Bronchial epithelial cell (primary cell): ENCODE results near the gene ARL5C. TPM values are rescaled to one million over a fixed set of nuclear protein-coding genes. Genes with fewer than 3 reads are reported as not detected.
"Not testable (repeated sequence)": the region's sequence is repeated elsewhere in the genome, so short reads cannot be mapped to it uniquely, and the experiment has no call there.

Experiments used
- DNase-seq: peaks from one replicate; pipeline ENCODE4 v3.0.0-alpha.2; 2010; ENCODE audit warnings: low read depth
- FAIRE-seq: peaks from 2 replicates; lab custom pipeline; 2011; peaks lifted over from hg19 to GRCh38; lab: Jason Lieb, UNC
- H3K27me3 ChIP-seq: 2 replicates; pipeline ENCODE4 v1.5.1; 2011; ENCODE audit warnings: low read length; ENCODE audit not compliant: control insufficient read depth, insufficient read depth
- H3K36me3 ChIP-seq: 2 replicates; pipeline ENCODE4 v1.5.1; 2011; ENCODE audit warnings: low read length; ENCODE audit not compliant: control insufficient read depth, insufficient read depth
- H3K4me3 ChIP-seq: 2 replicates; pipeline ENCODE4 v1.5.1; 2011; ENCODE audit warnings: mild to moderate bottlenecking, low read depth, low read length, control low read depth
- total RNA-seq: library from RNA; depleted of rRNA; stranded (reverse); fragments of >200 nt; gene quantifications from 2 replicates; pipeline ENCODE4 v1.2.1, GENCODE V29; 2014
- TF ChIP-seq, protein P1 (sequence below): IDR thresholded peaks from 2 replicates; pipeline ENCODE4 v1.5.1; 2011; ENCODE audit warnings: mild to moderate bottlenecking, moderate library complexity, low read length, control low read depth, inconsistent platforms; ENCODE audit not compliant: insufficient read depth, severe bottlenecking

ARL5C gene
- total RNA-seq, 1 donor from 2014 or later: not detected

DNA sequence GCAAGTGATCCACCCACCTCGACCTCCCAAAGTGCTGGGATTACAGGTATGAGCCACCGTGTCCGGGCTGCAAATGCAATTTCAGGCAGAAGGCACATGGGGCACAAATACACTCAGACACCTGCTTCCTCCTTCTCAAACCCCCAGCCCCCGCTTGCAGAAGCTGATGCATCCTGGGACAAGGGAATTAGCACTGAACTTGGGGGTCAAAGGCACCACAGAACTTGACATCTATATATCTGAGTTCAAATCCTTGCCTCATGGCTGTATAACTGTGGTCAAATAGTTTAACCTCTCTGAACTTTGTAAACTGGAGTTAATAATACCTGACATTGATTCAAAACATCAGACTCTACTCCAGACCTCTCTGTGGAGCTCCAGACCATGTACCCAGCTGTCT, 4.1 kb upstream of the ARL5C start:
- peaks cover under 1% of the 10 kb centered on the region for H3K27me3 ChIP-seq
- TF ChIP-seq, protein P1, sequence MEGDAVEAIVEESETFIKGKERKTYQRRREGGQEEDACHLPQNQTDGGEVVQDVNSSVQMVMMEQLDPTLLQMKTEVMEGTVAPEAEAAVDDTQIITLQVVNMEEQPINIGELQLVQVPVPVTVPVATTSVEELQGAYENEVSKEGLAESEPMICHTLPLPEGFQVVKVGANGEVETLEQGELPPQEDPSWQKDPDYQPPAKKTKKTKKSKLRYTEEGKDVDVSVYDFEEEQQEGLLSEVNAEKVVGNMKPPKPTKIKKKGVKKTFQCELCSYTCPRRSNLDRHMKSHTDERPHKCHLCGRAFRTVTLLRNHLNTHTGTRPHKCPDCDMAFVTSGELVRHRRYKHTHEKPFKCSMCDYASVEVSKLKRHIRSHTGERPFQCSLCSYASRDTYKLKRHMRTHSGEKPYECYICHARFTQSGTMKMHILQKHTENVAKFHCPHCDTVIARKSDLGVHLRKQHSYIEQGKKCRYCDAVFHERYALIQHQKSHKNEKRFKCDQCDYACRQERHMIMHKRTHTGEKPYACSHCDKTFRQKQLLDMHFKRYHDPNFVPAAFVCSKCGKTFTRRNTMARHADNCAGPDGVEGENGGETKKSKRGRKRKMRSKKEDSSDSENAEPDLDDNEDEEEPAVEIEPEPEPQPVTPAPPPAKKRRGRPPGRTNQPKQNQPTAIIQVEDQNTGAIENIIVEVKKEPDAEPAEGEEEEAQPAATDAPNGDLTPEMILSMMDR: no peak

GRCh38 chr17:39169518-39169917, 3.6 kb upstream of the ARL5C start:
- TF ChIP-seq, protein P1: no peak
- H3K4me3 ChIP-seq: no peak overlapping the region
- no peak for FAIRE-seq
- H3K27me3 ChIP-seq: peaks cover 5% of the 10 kb centered on the region
- no peak for DNase-seq
- H3K36me3 ChIP-seq: no peaks in the 10 kb centered on the region

More for the DNA sequence above, 4.1 kb upstream of the ARL5C start:
- no peaks in the 10 kb centered on the region for H3K36me3 ChIP-seq
- DNase-seq (no peak), FAIRE-seq (no peak)
- H3K4me3 ChIP-seq: no peak overlapping the region

DNA sequence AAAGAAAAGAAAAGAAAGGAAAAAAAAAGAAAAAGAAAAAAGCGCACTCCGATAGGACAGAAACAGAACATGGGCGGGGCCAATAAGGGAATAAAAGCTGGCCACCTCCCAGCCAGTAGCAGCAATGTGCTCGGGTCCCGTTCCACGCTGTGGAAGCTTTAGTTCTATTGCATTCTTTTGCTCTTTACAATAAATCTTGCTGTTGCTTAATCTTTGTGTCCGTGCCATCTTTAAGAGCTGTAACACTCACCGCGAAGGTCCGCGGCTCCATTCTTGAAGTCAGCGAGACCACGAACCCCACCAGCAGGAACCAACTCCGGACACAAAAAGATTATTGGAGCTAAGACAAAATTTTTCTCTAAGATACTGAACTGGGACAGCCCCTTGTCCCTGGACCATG, 3.1 kb upstream of the ARL5C start:
- TF ChIP-seq, protein P1: no peak
- Histone ChIP-seq H3K36me3 (no peaks in the 10 kb centered on the region), H3K4me3 (no peak overlapping the region), H3K27me3 (peaks cover 5% of the 10 kb centered on the region)
- no peak for DNase-seq
- no peak for FAIRE-seq

- DNase-seq, FAIRE-seq, H3K27me3 ChIP-seq, H3K4me3 ChIP-seq, H3K36me3 ChIP-seq: not testable (repeated sequence)
Measured at GRCh38 chr17:39168503-39168902, 2.5 kb upstream of the ARL5C start.

DNA sequence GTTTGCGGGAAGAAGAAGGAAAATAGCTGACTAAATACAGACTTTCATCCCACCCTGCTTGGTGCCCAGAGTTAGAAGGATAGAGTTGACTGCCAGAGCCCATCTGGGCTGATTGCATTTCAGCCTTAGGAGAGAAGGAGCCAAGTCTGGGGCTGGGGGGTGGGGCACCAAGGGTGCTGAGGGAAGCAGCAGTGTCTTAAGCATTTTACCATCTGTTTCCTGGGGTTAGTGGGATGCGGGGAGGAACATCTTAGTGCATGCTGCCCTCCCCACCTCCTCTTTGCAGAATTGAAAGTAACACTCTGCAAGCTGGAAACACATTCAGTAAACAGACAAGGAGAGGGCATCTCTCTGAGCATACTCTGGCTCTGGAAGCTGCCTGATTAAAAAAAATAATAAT, 1.5 kb upstream of the ARL5C start:
- DNase-seq: no peak
- H3K27me3 ChIP-seq: peaks cover 5% of the 10 kb centered on the region
- FAIRE-seq: no peak
- TF ChIP-seq, protein P1: no peak
- no peaks in the 10 kb centered on the region for H3K36me3 ChIP-seq
- no peak overlapping the region for H3K4me3 ChIP-seq

DNA sequence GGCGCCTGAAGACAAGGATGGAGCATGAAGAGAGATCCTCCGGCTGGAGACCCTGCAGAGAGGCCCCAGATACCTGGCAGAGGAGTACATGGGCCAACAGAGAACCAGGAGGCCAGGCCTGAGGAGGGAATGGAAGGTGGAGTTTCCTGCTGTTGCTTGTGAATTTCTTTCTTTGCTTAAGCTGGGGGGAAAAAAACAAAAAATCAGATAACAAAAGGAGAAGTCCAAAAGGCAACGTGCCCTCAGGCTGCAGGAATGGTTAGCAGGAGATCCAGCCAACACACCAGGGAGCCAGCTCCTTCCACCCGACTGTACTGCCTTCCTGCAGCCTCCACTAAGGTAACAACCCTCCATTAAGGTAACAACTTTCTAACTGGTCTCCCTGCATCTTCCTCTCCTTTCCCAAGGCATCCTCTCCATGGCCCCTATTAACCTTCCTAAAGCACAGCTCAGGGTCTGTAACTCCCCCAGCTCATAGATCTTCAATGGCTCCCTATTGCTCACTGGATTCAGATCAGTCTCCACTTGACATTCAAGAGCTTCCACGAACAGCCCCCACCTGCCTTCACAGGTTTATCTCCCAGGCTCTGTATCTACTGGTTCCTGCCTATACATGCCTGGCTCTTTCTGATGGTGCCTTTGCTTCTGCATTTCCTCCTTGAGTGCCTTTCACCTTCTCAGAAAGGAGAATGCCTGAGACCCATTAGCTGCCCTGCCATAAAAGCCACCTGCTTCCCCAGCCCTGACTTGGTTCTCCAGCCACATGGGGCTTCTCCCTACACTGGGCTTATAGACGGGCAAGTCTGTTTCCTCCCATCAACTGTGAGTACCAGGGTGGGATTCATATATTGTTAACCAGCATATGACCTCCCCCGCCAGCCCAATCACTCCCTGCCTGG, 725 bp upstream of the ARL5C start:
- H3K36me3 ChIP-seq: no peaks in the 10 kb centered on the region
- TF ChIP-seq, protein P1: no peak
- FAIRE-seq: no peak
- no peak overlapping the region for H3K4me3 ChIP-seq
- peaks cover 5% of the 10 kb centered on the region for H3K27me3 ChIP-seq
- peak; percentile 42 for DNase-seq
